WTC11 (cell line): ENCODE data around the gene TMEM135. TPM values are rescaled to one million over a fixed set of nuclear protein-coding genes. Genes with fewer than 3 reads are reported as not detected.

Experiments used
- ATAC-seq: fragments of 200-7000 bp; cut with Tn5 transposase; 2 replicates; pipeline ENCODE4 v1.10.0; 2021; ENCODE audit warnings: mild to moderate bottlenecking, moderate library complexity
- CTCF ChIA-PET: fragments of 300-600 bp; sonication (Branson Sonifier 250); formaldehyde crosslinking; loops from one replicate; lab custom pipeline; 2021; ENCODE audit warnings: antibody characterized with exemption; lab: Charles Lee
- POLR2A ChIA-PET: fragments of 350-600 bp; sonication (Branson Sonifier 250); formaldehyde crosslinking; loops from one replicate; lab custom pipeline; 2021; ENCODE audit warnings: antibody characterized with exemption; lab: Charles Lee
- DNase-seq: peaks from one replicate; pipeline ENCODE4 v3.0.0; 2021; ENCODE audit warnings: low spot score
- H3K27ac Mint-ChIP-seq: 2 replicates; pipeline ENCODE4 v1.8.0; 2021; ENCODE audit warnings: mixed read lengths
- H3K27me3 Mint-ChIP-seq: 2 replicates; pipeline ENCODE4 v1.8.0; 2021; ENCODE audit warnings: low read depth, mild to moderate bottlenecking, moderate library complexity, mixed read lengths
- H3K36me3 Mint-ChIP-seq: 2 replicates; pipeline ENCODE4 v1.8.0; 2021; ENCODE audit warnings: mixed read lengths
- H3K4me1 Mint-ChIP-seq: 2 replicates; pipeline ENCODE4 v1.8.0; 2022; ENCODE audit warnings: mixed read lengths
- H3K4me3 Mint-ChIP-seq: 2 replicates; pipeline ENCODE4 v1.8.0; 2021; ENCODE audit warnings: mild to moderate bottlenecking, moderate library complexity, mixed read lengths
- H3K9me3 Mint-ChIP-seq: 2 replicates; pipeline ENCODE4 v1.8.0; 2021; ENCODE audit warnings: mixed read lengths
- AR ChIP-seq: fragments of 250-450 bp; sonication (Bioruptor Pico); IDR thresholded peaks from 2 replicates; pipeline ENCODE4 v1.9.0; 2021; ENCODE audit warnings: mild to moderate bottlenecking
- ATF1 ChIP-seq: sonication (generic); formaldehyde crosslinking; IDR thresholded peaks from 2 replicates; pipeline ENCODE4 v1.8.1; 2023; ENCODE audit warnings: mild to moderate bottlenecking, moderate library complexity, missing genetic modification reagents
- CBFB ChIP-seq: sonication (generic); formaldehyde crosslinking; IDR thresholded peaks from 2 replicates; pipeline ENCODE4 v1.8.1; 2022; ENCODE audit warnings: mild to moderate bottlenecking, low read depth, missing genetic modification reagents
- CDX4 ChIP-seq: fragments of 250-450 bp; sonication (Bioruptor Pico); IDR thresholded peaks from 2 replicates; pipeline ENCODE4 v1.9.0; 2021; ENCODE audit warnings: moderate library complexity, mild to moderate bottlenecking, inconsistent platforms, borderline replicate concordance
- CREM ChIP-seq: sonication (generic); formaldehyde crosslinking; IDR thresholded peaks from 2 replicates; pipeline ENCODE4 v1.8.1; 2022; ENCODE audit warnings: mild to moderate bottlenecking, missing genetic modification reagents, moderate library complexity
- E2F1 ChIP-seq: sonication (generic); formaldehyde crosslinking; IDR thresholded peaks from 2 replicates; pipeline ENCODE4 v1.8.0; 2022; ENCODE audit warnings: mild to moderate bottlenecking, missing genetic modification reagents
- E2F5 ChIP-seq: sonication (generic); formaldehyde crosslinking; IDR thresholded peaks from 2 replicates; pipeline ENCODE4 v1.8.1; 2022; ENCODE audit warnings: mild to moderate bottlenecking, moderate library complexity, missing genetic modification reagents
- ERG ChIP-seq: fragments of 250-450 bp; sonication (Bioruptor Pico); IDR thresholded peaks from 2 replicates; pipeline ENCODE4 v1.8.0; 2021; ENCODE audit warnings: mild to moderate bottlenecking
- FOXJ3 ChIP-seq: sonication (generic); formaldehyde crosslinking; IDR thresholded peaks from 2 replicates; pipeline ENCODE4 v1.9.0; 2021; ENCODE audit warnings: missing genetic modification reagents, mild to moderate bottlenecking, borderline replicate concordance
- GRHL2 ChIP-seq: fragments of 250-450 bp; sonication (Bioruptor Pico); IDR thresholded peaks from 2 replicates; pipeline ENCODE4 v1.8.0; 2022; ENCODE audit warnings: mild to moderate bottlenecking, moderate library complexity; ENCODE audit not compliant: insufficient replicate concordance, severe bottlenecking
- HMGXB4 ChIP-seq: sonication (generic); formaldehyde crosslinking; IDR thresholded peaks from 2 replicates; pipeline ENCODE4 v1.8.1; 2023; ENCODE audit warnings: mild to moderate bottlenecking, moderate library complexity, missing genetic modification reagents
- JUN ChIP-seq: sonication (generic); formaldehyde crosslinking; IDR thresholded peaks from 2 replicates; pipeline ENCODE4 v1.8.0; 2023; ENCODE audit warnings: mild to moderate bottlenecking, missing genetic modification reagents
- RELA ChIP-seq: sonication (generic); formaldehyde crosslinking; IDR thresholded peaks from 2 replicates; pipeline ENCODE4 v1.8.1; 2022; ENCODE audit warnings: missing genetic modification reagents, mild to moderate bottlenecking, borderline replicate concordance
- SOX15 ChIP-seq: fragments of 250-450 bp; sonication (Bioruptor Pico); IDR thresholded peaks from 2 replicates; pipeline ENCODE4 v1.9.0; 2021; ENCODE audit warnings: mild to moderate bottlenecking
- STAT6 ChIP-seq: sonication (generic); formaldehyde crosslinking; conservative IDR thresholded peaks from 2 replicates; pipeline ENCODE4 v1.8.1; 2023; ENCODE audit warnings: mild to moderate bottlenecking, low read depth, missing genetic modification reagents, moderate library complexity
- USF2 ChIP-seq: sonication (generic); formaldehyde crosslinking; IDR thresholded peaks from 2 replicates; pipeline ENCODE4 v1.8.1; 2023; ENCODE audit warnings: mild to moderate bottlenecking, missing genetic modification reagents, moderate library complexity
- ZMAT4 ChIP-seq: fragments of 250-450 bp; sonication (Bioruptor Pico); IDR thresholded peaks from 2 replicates; pipeline ENCODE4 v1.9.0; 2021; ENCODE audit warnings: mild to moderate bottlenecking
- ZNF232 ChIP-seq: sonication (generic); formaldehyde crosslinking; IDR thresholded peaks from 2 replicates; pipeline ENCODE4 v1.8.0; 2022; ENCODE audit warnings: mild to moderate bottlenecking, missing genetic modification reagents
- ZNF396 ChIP-seq: fragments of 250-450 bp; sonication (Bioruptor Pico); IDR thresholded peaks from 2 replicates; pipeline ENCODE4 v1.8.0; 2021; ENCODE audit warnings: mild to moderate bottlenecking, moderate library complexity, borderline replicate concordance
- ZNF416 ChIP-seq: fragments of 250-450 bp; sonication (Bioruptor Pico); IDR thresholded peaks from 2 replicates; pipeline ENCODE4 v1.9.0; 2021; ENCODE audit warnings: mild to moderate bottlenecking, inconsistent platforms
- ZNF425 ChIP-seq: fragments of 250-450 bp; sonication (Bioruptor Pico); conservative IDR thresholded peaks from 2 replicates; pipeline ENCODE4 v1.9.0; 2021; ENCODE audit warnings: mild to moderate bottlenecking
- ZNF671 ChIP-seq: fragments of 250-450 bp; sonication (Bioruptor Pico); IDR thresholded peaks from 2 replicates; pipeline ENCODE4 v1.8.0; 2021; ENCODE audit warnings: mild to moderate bottlenecking
- total RNA-seq: library from RNA; stranded (reverse); gene quantifications from 3 replicates; pipeline ENCODE4 v1.2.3, GENCODE V29; 2021

TMEM135 gene
- total RNA-seq, 1 experiment from 2014 or later, result 35.8 TPM

- no peak for TF ChIP-seq ATF1 (CRISPR knock-in tag)
- TF ChIP-seq STAT6 (CRISPR knock-in tag), result no peak
- no peak for TF ChIP-seq USF2 (CRISPR knock-in tag)
- no peak for TF ChIP-seq E2F5 (CRISPR knock-in tag)
- no peak for TF ChIP-seq ZNF416
- TF ChIP-seq JUN (CRISPR knock-in tag), result no peak
- no peak for TF ChIP-seq E2F1 (CRISPR knock-in tag)
- TF ChIP-seq ZNF396 (CRISPR knock-in tag), result no peak
- TF ChIP-seq SOX15, result no peak
- TF ChIP-seq ZNF671 (CRISPR knock-in tag), result no peak
- no peak for TF ChIP-seq AR (CRISPR knock-in tag)
- TF ChIP-seq FOXJ3 (CRISPR knock-in tag), result no peak
Observed at GRCh38 chr11:87127101-87127500, 89.4 kb downstream of the TMEM135 start (continued).

GRCh38 chr11:87128372-87128771, 90.6 kb downstream of the TMEM135 start:
- ChIA-PET POLR2A (no interaction called here), CTCF (no interaction called here)
- ATAC-seq (no peak), DNase-seq (no peak)
- no peak overlapping the region for H3K27ac Mint-ChIP-seq
- H3K4me3 Mint-ChIP-seq, result no peak overlapping the region
- peaks cover 10% of the 10 kb centered on the region for H3K9me3 Mint-ChIP-seq
- no peaks in the 10 kb centered on the region for H3K4me1 Mint-ChIP-seq
- H3K27me3 Mint-ChIP-seq, result no peaks in the 10 kb centered on the region
- H3K36me3 Mint-ChIP-seq, result 0 out of 2 replicates have a peak, but pooled peaks cover 7% of the 10 kb centered on the region
- TF ChIP-seq ZMAT4 (CRISPR knock-in tag), result no peak
- TF ChIP-seq GRHL2, result no peak
- TF ChIP-seq HMGXB4, result no peak
- TF ChIP-seq ZNF232 (CRISPR knock-in tag), result no peak
- no peak for TF ChIP-seq CDX4 (CRISPR knock-in tag)
- TF ChIP-seq ERG (CRISPR knock-in tag), result no peak
- no peak for TF ChIP-seq RELA (CRISPR knock-in tag)
- TF ChIP-seq CBFB, result no peak
- no peak for TF ChIP-seq CREM (CRISPR knock-in tag)
- no peak for TF ChIP-seq ZNF425 (CRISPR knock-in tag)
